GM18508 (cell line): ENCODE measurements around the gene PLCB4.
"Not testable (repeated sequence)": the region's sequence is repeated elsewhere in the genome, so short reads cannot be mapped to it uniquely, and the experiment has no call there.

Experiments
- ATAC-seq: cut with Tn5 transposase; IDR thresholded peaks from one replicate; pipeline ENCODE4 v1.9.1; 2021; ENCODE audit warnings: moderate number of reproducible peaks; ENCODE audit not compliant: insufficient read depth, unreplicated experiment

PLCB4 gene

DNA sequence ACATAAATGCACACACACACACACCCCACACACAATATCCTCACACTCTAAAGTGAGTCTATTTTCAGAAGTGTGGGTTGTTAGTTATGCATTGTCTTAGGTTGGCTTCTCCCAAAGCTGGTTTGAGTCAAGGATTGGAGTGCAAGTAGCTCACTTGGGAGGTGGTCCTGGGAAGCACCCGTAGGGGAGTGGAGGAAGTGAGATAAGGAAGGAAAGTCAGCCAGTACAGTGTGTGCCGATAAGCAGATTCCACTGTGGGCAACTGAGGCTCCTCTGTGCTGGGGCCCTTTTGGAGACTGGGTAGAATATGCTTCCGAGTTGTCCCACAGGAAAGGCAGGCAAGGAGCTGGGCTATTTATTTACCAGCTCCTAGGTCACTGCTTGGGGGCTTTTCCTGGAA is 67.2 kb downstream of the PLCB4 start:
- ATAC-seq: no peak

DNA sequence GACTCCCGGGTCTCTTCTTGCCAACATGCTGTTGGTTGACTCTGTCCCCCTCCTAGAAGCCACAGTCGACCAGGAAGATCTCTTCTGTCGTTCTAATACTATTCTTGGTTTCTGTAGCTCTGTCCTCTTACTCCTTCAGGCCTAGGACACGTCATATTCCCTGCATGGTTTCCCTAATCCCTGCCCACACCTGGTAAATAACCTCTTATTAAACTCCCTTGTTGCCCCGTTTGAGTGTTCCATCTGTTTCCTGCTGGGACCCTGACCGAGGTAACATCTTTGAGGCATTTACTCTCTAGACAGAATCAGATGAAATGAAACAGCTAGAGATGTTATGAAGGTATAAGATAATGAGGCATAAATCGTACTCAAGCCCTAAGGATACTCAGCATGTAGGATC is 68.1 kb downstream of the PLCB4 start:
- no peak for ATAC-seq

DNA sequence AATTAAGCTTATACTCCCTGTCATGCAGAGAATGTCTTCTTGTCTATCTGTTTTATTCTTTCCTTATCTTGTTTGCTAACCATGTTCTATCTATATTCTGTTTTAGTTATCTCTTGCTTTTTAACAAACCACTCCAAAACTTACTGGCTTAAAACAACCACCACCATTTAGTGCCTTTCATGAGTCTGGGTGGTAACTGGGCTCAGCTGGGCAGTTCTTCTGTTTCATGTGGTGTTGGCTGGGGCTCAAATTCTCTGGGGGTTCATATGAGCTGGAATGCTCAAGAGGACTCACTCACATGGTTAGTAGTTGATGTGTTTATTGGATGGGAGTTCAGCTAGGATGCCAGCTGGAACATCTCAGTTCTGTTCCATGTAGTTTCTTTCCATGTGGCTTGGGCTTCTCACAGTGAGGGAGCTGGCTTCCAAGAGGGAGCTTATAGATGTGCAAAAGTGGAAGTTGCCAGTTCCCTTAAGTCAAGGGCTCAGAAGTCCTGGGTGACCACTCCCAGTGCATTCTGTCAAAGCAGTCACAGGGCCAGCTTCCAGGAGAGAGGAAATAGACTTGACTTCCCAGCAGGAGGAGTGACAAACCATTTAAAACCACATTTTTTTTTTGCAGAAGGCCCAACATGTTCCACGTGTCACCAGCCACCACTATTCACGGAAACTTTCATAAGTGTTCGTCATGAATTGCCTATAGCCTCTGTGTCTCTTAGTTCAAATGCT is 70.4 kb downstream of the PLCB4 start:
- no peak for ATAC-seq

DNA sequence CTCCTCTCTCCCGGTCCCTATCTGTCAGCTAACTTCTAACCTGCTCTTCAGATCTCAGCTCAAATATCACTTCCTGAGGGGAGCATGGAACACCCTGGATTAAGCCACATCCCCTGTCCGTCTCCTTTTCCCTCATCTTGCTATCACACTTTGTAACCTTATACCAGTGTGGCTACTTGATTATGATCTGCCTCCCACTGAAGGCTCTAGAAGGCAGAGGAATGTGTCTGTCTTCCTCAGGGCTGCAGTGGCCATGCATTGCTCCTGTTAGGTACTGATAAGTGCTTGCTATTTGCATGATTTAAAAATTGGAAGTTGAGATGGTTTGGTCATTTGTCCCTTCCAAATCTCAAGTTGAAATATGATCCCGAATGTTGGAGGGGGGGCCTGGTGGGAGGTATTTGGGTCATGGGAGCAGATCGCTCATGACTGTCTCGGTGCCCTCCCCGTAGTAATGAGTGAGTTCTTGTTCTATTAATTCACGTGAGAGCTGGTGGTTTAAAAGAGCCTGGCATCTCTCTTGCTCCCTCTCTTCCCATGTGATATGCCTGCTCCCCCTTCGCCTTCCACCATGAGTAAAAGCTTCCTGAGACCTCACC is 71.4 kb downstream of the PLCB4 start:
- no peak for ATAC-seq

DNA sequence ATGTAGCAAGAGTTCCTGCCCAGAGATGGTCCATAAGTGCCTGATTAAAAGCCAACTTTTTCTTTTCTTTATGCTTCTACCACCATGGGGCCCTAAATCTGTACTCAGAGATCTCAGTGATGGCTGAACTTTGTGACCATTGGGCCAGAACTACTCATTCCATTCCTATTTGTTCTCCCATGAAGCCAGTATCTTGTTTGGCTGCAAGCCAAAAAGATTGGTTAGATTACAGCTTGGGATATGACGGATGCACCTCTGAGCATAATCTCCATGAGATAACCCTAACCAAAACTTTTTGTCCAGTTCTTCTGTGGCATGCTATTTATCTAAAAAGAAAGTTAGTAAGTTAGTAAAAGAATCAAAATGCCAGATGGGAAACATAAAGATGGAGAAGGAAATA is 72.2 kb downstream of the PLCB4 start:
- ATAC-seq: no peak

DNA sequence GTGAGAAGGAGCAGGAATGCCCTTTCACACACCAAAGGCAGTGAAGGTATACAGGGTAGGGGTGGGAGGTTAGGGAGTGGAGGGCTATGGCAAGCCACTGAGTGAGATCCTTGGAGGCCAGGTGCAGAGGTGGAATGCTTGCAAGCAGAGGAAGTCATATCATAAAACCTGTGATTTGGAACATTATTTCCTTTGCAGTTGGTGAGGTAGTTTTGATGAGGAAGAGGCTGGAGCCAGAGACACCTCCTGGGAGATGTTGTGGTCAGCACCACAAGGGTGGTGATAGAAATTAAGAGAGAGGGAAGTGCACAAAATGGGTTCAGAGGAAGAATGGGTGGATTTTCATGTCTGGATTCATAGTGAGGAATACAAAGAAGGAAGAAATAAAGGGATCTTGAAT is 73.0 kb downstream of the PLCB4 start:
- no peak for ATAC-seq

DNA sequence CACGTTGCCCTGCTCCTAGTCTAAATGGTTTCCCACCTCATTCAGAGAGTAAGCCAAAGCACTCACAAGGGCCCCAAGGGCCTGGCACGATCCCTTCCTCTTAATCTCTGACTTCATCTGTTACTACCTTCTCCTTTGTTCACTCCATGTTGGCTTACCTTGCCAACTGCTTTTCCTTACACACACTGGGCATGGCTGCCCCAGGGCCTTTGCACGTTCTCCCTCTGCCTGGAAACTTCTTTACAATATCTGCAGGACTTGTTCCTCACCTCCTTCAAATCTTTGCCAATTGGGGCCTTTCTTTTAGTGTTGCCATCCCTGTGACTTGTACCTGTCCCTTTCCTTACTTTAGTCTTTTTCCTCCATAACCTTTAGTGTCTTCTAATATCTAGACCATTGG is 73.9 kb downstream of the PLCB4 start:
- no peak for ATAC-seq

DNA sequence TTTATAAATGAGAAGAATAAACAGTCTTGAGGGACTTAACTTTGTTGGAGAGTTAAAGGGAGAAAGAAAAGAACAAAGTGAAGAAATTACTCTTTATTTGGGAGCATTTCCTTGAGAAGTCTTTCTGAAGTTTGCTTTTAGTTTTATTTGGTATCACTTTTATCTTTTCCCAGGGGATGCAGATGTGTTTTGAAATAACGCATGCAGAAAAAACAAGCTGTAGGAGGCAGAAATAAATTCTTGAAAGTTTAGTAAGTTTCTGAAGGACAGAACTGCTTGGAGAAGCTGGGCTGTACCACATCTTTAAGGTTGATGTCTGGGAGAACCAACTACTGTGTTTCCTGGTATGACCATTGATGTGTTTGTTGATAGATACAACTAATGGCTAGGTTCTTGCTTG is 75.0 kb downstream of the PLCB4 start:
- no peak for ATAC-seq

DNA sequence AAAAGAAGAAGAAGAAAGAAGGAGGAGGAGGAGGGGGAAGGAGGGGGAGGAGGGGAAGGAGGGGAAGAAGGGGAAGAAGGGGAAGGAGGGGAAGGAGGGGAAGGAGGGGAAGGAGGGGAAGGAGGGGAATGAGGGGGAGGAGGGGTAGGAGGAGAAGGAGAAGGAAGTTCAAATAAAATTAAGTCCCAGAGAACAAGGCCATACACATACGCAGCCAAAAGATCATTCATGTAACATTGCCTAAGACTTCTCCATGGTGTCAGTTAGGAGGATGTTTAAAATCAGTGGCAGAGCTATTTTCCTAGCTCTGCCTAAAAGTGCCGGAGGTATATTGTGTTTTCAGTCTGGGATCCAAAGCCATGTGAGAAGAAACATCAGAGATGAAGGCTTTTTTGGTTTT is 75.8 kb downstream of the PLCB4 start:
- ATAC-seq: no peak

DNA sequence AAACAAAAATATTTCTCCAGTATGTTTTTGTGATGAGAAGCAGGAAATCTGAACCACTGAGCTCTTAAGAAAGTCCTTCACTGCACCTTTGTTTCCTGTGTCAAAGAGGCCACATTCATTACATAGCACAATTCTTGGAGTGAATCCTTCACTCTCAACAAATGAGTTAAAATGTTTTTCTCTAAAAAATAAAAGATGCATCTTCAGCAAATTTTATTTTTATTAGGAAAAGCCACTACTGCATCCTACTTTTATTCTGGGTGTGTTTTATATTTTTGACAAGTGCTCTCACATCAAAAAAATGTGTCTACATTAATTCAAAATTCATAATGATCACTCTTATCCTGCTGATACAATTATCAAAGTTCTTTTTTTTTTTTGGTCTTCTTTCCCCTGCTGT is 76.3 kb downstream of the PLCB4 start:
- ATAC-seq: no peak

DNA sequence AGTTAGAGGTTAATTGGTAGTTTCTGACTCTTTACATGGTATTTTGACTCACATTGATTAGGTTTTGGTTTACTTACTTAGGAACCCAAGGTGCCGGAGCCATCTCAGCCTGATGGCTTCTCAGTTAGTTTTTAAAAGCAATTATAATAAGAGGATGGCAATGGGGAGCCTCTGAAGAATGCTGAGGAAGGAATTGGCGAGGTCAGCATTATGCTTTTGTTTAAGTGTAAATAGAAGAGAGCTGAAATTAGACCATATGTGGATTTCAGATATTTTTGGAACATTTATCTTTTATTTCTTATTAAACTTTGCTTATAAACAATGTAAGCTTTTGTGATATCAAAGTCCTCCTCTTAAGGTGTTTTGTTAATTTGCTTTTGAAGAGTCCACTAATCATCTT is 77.8 kb downstream of the PLCB4 start:
- ATAC-seq: no peak

DNA sequence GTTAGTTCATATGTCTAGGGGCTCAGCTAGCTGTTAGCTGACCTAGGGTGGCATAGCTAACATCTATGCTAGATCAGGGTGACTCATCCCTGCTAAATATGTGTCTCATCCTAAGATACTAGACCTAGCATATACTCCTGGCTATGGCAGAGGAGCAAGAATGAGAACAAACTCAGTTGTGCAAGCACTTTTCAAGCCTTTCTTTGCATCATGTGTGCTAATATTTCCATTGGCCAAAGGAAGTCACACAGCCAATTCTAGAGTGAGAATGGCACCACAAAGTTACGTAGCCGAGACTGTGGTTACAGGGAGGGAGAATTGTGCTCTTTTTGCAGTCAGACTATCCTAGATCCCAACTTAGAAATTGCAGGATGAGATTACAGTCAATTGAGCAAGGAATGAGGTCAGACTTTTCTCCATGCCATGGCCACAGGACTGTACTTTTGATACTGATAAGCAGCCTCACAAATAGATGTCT is 78.7 kb downstream of the PLCB4 start:
- ATAC-seq: no peak

DNA sequence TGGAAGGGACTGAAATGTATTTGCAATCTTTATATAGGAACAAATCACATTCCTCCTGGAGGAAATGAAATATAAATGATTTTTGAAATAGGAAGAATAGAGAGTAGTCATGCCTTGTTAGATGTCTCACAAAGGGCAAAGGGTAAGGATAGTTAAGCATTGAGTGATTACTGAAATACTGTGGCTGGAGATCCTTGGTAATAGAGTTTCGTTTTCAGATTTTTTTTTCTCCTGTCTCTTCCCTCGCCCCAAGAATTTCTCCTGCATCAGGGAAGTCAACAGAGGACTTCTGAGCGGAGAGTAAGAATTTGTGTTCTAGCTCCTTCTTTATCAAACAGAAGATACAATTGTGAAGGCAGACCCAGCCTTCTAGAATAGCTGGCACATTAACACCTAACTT is 79.4 kb downstream of the PLCB4 start:
- no peak for ATAC-seq

DNA sequence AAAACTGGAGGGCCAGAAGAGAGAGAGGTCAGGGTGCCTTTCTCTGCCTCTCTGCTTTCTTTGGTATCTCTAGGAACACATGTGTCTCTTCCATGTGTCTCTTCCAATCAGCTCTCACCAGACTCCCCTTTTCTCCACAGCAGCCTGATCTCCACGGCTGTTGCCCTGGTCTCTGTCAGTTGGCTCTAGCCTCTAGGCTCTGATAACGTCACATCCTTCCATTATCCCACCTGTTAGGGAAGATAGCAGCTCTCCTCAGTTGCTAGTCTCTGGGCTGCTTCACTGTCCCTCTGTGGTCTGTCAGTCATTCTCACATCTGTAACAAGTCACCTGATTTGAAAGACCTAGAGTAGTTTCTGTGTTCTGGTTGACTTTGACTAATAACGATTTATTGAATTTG is 80.2 kb downstream of the PLCB4 start:
- ATAC-seq: no peak

DNA sequence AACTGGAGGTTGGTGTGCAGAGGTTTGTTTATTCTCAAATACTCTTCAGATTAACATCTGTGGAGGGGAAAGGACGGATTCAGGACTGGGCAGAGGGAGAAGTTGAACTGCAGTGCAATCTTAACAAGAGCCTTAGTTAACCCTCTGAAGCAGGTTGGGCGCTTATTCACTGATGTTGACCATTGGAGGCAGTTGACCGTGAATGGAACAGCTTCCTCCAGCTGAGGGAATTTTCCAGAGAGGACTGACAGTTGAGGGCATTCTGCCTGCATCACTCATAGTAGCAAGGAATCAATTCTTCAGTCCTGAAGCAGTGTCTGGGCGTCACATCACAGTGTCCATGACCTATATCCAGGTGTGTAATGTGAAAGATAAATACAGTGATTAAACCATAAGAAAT is 80.9 kb downstream of the PLCB4 start:
- ATAC-seq: no peak

DNA sequence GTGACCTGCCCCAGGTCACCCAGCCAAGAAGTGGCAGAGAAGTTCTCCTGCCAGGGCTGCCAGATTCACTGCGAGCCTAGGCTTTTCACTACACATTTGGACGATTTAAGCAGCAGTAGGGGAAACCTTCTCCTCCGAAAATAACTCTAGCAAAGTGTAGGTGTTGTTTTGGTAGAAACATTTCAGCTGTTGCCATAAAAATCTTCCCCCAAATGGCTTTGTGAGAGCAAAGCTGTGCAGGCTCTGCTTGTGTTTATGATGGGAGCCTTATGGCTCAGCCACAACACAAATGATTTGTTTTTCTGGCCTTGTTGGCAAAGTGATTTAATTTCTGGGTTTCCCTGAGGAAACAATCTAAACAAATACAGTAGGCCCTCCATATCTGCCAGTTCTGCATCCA is 81.8 kb downstream of the PLCB4 start:
- no peak for ATAC-seq

DNA sequence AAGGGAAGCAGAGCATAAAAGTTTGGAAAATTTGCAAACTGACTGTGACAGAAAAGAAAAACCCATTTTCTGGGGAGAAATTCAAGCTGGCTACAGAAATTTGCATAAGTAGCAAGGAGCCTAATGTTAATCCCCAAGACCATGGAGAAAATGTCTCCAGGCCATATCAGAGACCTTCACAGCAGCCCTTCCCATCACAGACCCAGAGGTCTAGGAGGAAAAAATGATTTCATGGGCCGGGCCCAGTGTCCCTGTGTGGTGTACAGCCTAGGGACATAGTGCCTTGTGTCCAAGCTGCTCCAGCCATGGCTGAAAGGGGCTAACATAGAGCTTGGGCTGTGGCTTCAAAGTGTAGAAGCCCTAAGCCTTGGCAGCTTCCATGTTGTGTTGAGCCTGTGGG is 83.3 kb downstream of the PLCB4 start:
- not testable (repeated sequence) for ATAC-seq

DNA sequence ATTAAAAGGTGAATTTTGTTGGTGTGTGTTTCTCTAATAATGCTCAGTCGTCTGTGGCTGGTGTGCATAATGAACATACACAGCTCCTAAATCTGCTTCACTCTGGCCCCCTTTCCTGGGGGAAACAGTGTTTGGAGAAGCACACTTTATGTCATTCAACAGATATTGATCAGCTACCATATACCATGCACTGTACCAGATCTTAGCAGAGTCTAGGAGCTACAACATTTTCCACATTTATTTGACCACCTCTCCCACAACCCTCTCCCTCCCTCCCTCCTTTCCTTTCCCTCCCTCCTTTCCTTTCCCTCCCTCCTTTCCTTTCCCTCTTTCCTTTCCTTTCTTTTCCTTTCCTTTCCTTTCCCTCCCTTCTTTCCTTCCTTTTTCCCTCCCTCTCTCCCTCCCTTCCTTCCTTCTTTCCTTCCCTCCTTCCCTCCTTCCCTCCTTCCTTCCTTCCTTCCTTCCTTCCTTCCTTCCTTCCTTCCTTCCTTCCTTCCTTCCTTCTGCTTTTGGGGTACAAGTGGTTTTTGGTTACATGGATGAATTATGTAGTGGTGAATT is 85.7 kb downstream of the PLCB4 start:
- no peak for ATAC-seq

DNA sequence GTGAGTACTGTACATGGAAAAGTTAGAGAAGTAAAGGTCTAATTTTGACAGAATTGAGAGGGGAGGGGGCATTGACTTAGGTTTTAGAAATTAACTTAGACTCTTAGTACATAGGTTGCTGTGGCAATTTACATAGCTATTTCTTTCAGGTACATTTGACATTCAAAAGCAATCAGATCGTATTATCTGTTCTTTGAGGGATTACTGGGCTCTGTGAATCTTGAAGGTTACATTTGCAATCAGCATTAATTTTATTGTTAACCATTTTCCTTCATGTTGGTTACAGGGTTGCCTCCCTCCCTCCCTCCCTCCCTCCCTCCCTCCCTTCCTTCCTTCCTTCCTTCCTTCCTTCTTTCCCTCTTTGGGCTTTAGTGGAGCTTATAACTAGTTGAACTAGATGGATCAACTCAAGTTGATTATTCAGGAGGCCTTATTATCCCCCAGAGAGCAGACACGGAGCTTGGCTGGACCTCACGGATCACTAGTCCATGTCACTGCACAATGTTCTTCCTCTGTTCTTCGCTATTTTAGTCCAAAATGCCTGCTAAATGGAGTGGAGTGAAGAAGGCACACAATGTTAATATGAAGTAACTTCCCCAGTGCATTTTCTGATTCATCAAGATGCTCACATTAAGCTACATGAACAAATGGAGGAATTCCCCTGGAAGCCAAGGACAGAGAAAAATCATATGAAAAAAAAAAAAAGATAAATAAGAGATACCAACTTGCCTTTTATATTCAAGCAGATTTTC is 87.8 kb downstream of the PLCB4 start:
- no peak for ATAC-seq

DNA sequence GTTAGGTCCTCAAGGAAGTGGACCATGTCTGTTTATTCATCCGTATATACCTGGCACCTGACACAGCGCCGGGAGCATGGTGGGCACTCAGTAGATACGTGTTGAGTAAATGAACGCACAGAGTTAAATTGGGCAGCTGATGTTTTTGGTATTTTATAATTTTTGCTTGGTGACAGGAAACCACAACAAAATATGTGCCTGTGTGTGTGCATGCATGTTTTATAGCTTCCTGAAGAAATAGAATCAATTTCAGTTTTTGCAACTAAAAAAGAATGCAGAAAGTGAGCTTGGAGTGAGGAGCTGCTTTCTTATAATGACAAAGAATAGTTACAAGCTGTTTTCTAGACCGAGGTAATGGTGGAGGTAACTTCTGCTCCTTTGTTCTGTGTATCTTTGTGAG is 91.4 kb downstream of the PLCB4 start:
- no peak for ATAC-seq

DNA sequence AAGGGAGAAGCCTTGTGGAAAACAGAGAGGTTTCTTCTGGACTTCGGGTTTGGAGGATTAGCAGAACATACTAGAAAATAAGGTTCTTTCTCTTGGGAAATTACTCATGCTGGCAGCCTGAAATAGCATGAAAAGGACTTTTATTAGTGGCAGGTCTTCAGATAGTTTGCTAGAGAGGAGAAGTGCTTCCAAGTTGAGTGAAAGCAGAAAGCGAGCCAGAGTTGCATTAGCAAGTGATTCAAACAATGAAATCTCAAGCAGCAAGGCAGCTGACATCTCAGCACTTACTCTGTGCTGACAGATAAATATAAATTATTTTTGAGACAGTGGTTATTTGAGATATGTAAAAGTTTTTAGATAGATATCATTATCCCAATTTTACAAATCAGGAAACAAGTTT is 91.9 kb downstream of the PLCB4 start:
- ATAC-seq: no peak
